Karpas-422 (cell line): Measurements from ENCODE around the gene PTPRD. TPM values are rescaled to one million over a fixed set of nuclear protein-coding genes. Genes with fewer than 3 reads are reported as not detected.

Experiments
- DNase-seq: peaks from one replicate; pipeline ENCODE4 v3.0.0-alpha.2; 2015
- H2AFZ ChIP-seq: fragments of 200-600 bp; sonication (generic); 2 replicates; pipeline ENCODE4 v1.6.1; 2014; ENCODE audit warnings: antibody characterized with exemption, low read length, mixed read lengths
- H3K27ac ChIP-seq: fragments of 200-600 bp; sonication (generic); 2 replicates; pipeline ENCODE4 v1.5.1; 2014; ENCODE audit warnings: mild to moderate bottlenecking, low read length, moderate library complexity
- H3K27me3 ChIP-seq: fragments of 200-600 bp; sonication (generic); 2 replicates; pipeline ENCODE4 v1.6.1; 2014; ENCODE audit warnings: low read length, mixed read lengths
- H3K36me3 ChIP-seq: fragments of 200-600 bp; sonication (generic); 2 replicates; pipeline ENCODE4 v1.6.1; 2014; ENCODE audit warnings: low read length, mixed read lengths; ENCODE audit not compliant: insufficient read depth
- H3K4me1 ChIP-seq: fragments of 200-600 bp; sonication (generic); 2 replicates; pipeline ENCODE4 v1.6.1; 2014; ENCODE audit warnings: mild to moderate bottlenecking, low read length, mixed read lengths
- H3K4me2 ChIP-seq: fragments of 200-600 bp; sonication (generic); 2 replicates; pipeline ENCODE4 v1.6.1; 2014; ENCODE audit warnings: low read length, low read depth, mild to moderate bottlenecking; ENCODE audit not compliant: poor library complexity, severe bottlenecking
- H3K4me3 ChIP-seq: fragments of 200-600 bp; sonication (generic); 2 replicates; pipeline ENCODE4 v1.5.1; 2014; ENCODE audit warnings: mild to moderate bottlenecking, antibody characterized with exemption, low read length, mixed read lengths
- H3K79me2 ChIP-seq: fragments of 200-600 bp; sonication (generic); 2 replicates; pipeline ENCODE4 v1.6.1; 2014; ENCODE audit warnings: mild to moderate bottlenecking, low read length, mixed read lengths
- H3K9ac ChIP-seq: fragments of 200-600 bp; sonication (generic); 2 replicates; pipeline ENCODE4 v1.6.0; 2014; ENCODE audit warnings: low read length
- H3K9me2 ChIP-seq: fragments of 200-600 bp; sonication (generic), shearing (Covaris generic); replicated peaks from 2 replicates; pipeline ENCODE4 v1.6.0; 2014; ENCODE audit warnings: mild to moderate bottlenecking, low read length, moderate library complexity; ENCODE audit not compliant: insufficient read depth
- H3K9me3 ChIP-seq: fragments of 300-700, 200-600 bp; sonication (generic); 2 replicates; pipeline ENCODE4 v1.6.1; 2014; ENCODE audit warnings: low read length, mixed read lengths
- H4K20me1 ChIP-seq: fragments of 200-600 bp; sonication (generic); 2 replicates; pipeline ENCODE4 v1.6.1; 2014; ENCODE audit warnings: mild to moderate bottlenecking, antibody characterized with exemption, low read length, low read depth; ENCODE audit not compliant: insufficient read depth
- total RNA-seq: library from RNA; depleted of rRNA; stranded (reverse); fragments of >200 nt; shearing (Covaris generic); gene quantifications from 2 replicates; pipeline ENCODE4 v1.2.3, GENCODE V29; 2014; ENCODE audit warnings: low replicate concordance

Gene PTPRD
- total RNA-seq, 1 experiment from 2014 or later = 0.63 TPM

DNA sequence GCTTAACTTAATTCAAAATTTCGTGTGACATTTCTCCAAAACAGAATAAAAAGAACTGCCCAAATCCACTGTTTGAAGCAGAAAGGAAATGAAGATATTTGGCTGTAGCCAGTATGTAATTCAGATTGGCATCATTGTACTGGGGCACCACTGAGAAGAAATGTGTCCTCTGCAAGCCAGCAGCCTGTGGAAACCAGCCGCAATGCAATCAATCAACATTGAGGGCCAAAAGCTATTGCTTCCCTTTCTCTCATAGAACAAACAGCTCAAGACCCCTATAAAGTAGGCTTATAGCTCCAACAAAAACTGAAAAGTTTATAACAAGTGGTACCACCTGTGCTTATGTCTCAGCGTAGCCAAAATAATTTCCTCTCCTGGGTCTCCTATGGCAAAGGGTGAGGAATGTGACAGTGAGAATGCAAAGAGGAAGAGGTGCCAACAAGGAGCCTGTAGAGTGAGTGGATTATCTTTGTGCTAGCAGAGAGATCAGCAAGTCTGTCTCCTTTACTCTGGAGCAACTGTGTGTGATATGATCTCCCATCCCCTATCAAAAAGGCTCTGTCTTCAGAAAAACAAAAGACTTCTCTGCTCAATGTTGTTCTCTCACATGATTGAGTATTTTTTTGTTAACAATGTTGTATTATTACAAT lies 1740.9 kb downstream of the PTPRD start:
- H3K9me3 ChIP-seq = peaks cover 4% of the 10 kb centered on the region; the same call in 1 of the 2 replicates

GRCh38 chr9:8871396-8871795 lies 1741.4 kb downstream of the PTPRD start:
- Histone ChIP-seq H3K4me2 (no peak overlapping the region), H3K79me2 (no peaks in the 10 kb centered on the region)
- DNase-seq = no peak

More for the DNA sequence above, 1740.9 kb downstream of the PTPRD start:
- H3K9ac ChIP-seq = no peak overlapping the region
- H3K27ac ChIP-seq = no peak overlapping the region
- H3K4me3 ChIP-seq = no peak overlapping the region
- H3K4me1 ChIP-seq = no peaks in the 10 kb centered on the region
- no peaks in the 10 kb centered on the region for H3K27me3 ChIP-seq
- no peaks in the 10 kb centered on the region for H3K36me3 ChIP-seq
- no peak overlapping the region for H3K4me2 ChIP-seq
- H4K20me1 ChIP-seq = no peaks in the 10 kb centered on the region
- DNase-seq = no peak
- no peaks in the 10 kb centered on the region for H3K9me2 ChIP-seq
- no peaks in the 10 kb centered on the region for H3K79me2 ChIP-seq
- H2AFZ ChIP-seq = no peak overlapping the region

GRCh38 chr9:8869812-8870211 lies 1743.0 kb downstream of the PTPRD start:
- H3K27me3 ChIP-seq = no peaks in the 10 kb centered on the region
- no peaks in the 10 kb centered on the region for H3K36me3 ChIP-seq
- H3K9ac ChIP-seq = no peak overlapping the region
- no peaks in the 10 kb centered on the region for H4K20me1 ChIP-seq
- peaks cover 4% of the 10 kb centered on the region; the same call in 1 of the 2 replicates for H3K9me3 ChIP-seq
- no peaks in the 10 kb centered on the region for H3K79me2 ChIP-seq
- H3K4me2 ChIP-seq = no peak overlapping the region
- H3K4me3 ChIP-seq = no peak overlapping the region
- DNase-seq = no peak
- H2AFZ ChIP-seq = no peak overlapping the region
- no peaks in the 10 kb centered on the region for H3K9me2 ChIP-seq
- no peak overlapping the region for H3K27ac ChIP-seq
- H3K4me1 ChIP-seq = no peaks in the 10 kb centered on the region

More at GRCh38 chr9:8871396-8871795, 1741.4 kb downstream of the PTPRD start:
- no peak overlapping the region for H2AFZ ChIP-seq
- no peaks in the 10 kb centered on the region for H3K36me3 ChIP-seq
- no peak overlapping the region for H3K4me3 ChIP-seq
- no peaks in the 10 kb centered on the region for H3K9me2 ChIP-seq
- no peaks in the 10 kb centered on the region for H3K27me3 ChIP-seq
- H3K9me3 ChIP-seq = peaks cover 4% of the 10 kb centered on the region; the same call in 1 of the 2 replicates
- no peaks in the 10 kb centered on the region for H4K20me1 ChIP-seq
- no peak overlapping the region for H3K9ac ChIP-seq
- no peak overlapping the region for H3K27ac ChIP-seq
- no peaks in the 10 kb centered on the region for H3K4me1 ChIP-seq

- Histone ChIP-seq H3K36me3 (no peaks in the 10 kb centered on the region), H3K79me2 (no peaks in the 10 kb centered on the region), H2AFZ (no peak overlapping the region), H3K4me3 (no peak overlapping the region), H3K27ac (no peak overlapping the region), H3K4me1 (no peaks in the 10 kb centered on the region), H3K9me2 (no peaks in the 10 kb centered on the region; the same call in 1 of the 2 replicates), H4K20me1 (no peaks in the 10 kb centered on the region), H3K9me3 (peaks cover 7% of the 10 kb centered on the region; the same call in 1 of the 2 replicates), H3K4me2 (no peak overlapping the region), H3K27me3 (no peaks in the 10 kb centered on the region), H3K9ac (no peak overlapping the region)
- no peak for DNase-seq
These were observed 1744.2 kb downstream of the PTPRD start for GRCh38 chr9:8868632-8869031.

DNA sequence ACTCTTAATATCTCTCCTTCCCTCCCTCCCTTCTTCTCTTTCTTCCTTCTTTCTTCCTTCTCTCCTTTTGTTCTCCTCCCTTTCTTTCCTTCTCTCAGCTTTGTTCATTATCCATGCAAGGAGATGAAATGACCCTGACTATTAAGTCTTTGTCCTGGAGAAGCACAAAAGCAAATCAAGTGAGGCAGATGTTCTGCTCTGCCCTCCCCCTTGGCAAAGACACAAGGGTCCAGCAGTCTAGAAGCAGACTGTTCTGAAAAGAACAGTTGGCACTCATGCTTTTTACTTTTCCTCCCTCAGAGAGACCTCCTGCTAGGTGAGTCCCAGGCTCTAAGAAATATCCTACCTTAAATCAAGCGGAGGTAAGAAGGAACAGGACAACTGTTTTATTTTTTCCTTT lies 1745.7 kb downstream of the PTPRD start:
- no peak for DNase-seq
- H3K27me3 ChIP-seq = no peaks in the 10 kb centered on the region
- no peak overlapping the region for H3K4me3 ChIP-seq
- H2AFZ ChIP-seq = no peak overlapping the region
- H3K9ac ChIP-seq = no peak overlapping the region
- H3K36me3 ChIP-seq = no peaks in the 10 kb centered on the region
- no peaks in the 10 kb centered on the region for H3K4me1 ChIP-seq
- no peaks in the 10 kb centered on the region for H3K79me2 ChIP-seq
- peaks cover 8% of the 10 kb centered on the region; the same call in 1 of the 2 replicates for H3K9me3 ChIP-seq
- H3K9me2 ChIP-seq = no peaks in the 10 kb centered on the region; the same call in 1 of the 2 replicates
- H3K27ac ChIP-seq = no peak overlapping the region
- H4K20me1 ChIP-seq = no peaks in the 10 kb centered on the region
- no peak overlapping the region for H3K4me2 ChIP-seq

DNA sequence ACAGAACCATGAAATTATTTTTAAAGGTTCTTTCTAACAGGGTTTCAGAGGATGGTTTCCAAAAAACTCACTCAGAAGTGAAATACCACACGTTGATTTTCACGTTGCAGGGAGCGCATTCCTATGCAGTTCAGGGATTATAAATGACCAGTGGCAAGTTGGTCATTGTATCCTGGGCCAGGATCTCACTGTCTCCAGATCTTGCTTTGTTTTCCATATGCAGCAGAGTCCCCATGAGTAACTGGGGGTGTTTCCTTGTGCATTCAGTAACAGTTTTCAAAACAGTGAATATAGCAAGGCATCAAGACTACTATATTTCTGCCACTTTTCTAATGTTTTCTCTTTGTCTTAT lies 1748.3 kb downstream of the PTPRD start:
- Histone ChIP-seq H3K9me3 (peaks cover 12% of the 10 kb centered on the region; the same call in 1 of the 2 replicates), H4K20me1 (no peaks in the 10 kb centered on the region), H3K4me2 (no peak overlapping the region), H3K36me3 (no peaks in the 10 kb centered on the region), H3K9ac (no peak overlapping the region), H3K4me1 (no peaks in the 10 kb centered on the region), H3K4me3 (no peak overlapping the region), H3K27me3 (no peaks in the 10 kb centered on the region), H3K9me2 (no peaks in the 10 kb centered on the region; the same call in 1 of the 2 replicates), H3K79me2 (no peaks in the 10 kb centered on the region), H2AFZ (no peak overlapping the region), H3K27ac (no peak overlapping the region)
- DNase-seq = no peak

DNA sequence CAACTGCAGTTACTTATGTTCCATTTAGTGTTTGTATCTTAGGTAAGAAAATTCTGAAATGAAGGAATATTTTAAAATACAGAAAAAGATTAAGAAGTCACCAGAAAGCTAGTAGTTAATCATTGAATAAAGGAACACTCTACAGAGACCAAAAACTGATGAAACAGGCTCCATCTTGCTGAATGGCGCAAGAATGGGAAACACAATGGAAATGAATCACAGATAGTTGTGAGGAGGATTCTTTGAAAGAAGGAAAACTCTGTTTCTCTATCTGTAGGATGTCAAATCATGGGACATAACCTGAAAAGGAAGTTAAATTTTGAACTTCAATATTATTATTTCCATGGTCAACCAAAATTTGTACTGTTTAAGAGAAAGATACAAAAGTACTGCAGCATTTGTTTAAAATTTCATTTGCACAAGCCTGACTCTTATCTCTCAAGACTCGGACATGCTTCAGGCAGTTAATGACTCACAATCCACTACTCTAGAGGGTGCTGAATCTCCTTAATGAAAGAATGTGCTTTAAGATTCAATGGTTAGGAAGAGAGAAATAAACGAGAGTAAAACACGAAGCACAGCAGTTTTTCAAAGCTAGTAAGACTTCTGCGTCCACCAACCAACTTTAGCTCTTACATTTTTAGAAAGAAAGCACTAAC lies 1748.8 kb downstream of the PTPRD start:
- H4K20me1 ChIP-seq = no peaks in the 10 kb centered on the region
- peaks cover 12% of the 10 kb centered on the region; the same call in 1 of the 2 replicates for H3K9me3 ChIP-seq
- H3K4me3 ChIP-seq = no peak overlapping the region
- DNase-seq = no peak
- no peak overlapping the region for H3K4me2 ChIP-seq
- no peaks in the 10 kb centered on the region; the same call in 1 of the 2 replicates for H3K9me2 ChIP-seq
- H3K4me1 ChIP-seq = no peaks in the 10 kb centered on the region
- no peak overlapping the region for H3K9ac ChIP-seq
- no peak overlapping the region for H2AFZ ChIP-seq
- no peaks in the 10 kb centered on the region for H3K27me3 ChIP-seq
- no peak overlapping the region for H3K27ac ChIP-seq
- H3K79me2 ChIP-seq = no peaks in the 10 kb centered on the region
- no peaks in the 10 kb centered on the region for H3K36me3 ChIP-seq

DNA sequence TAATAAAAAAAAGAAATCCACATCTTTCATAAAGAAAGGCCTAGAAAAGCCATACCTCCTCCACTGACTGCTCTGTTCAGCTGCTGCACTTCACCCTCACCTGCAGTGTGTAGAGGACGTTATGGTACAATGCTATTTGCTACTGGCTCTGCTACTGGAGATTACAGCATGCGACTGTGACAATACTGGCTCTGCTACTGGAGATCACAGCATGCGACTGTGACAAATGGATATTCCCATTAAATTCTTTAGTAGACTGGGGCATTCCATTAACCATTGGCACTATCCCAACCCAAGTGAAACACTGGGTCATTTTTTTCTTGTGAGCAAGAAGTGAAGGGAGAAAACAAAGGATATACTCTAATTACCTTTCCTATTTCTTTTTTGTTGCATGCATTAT lies 1749.7 kb downstream of the PTPRD start:
- DNase-seq = no peak
- H3K79me2 ChIP-seq = no peaks in the 10 kb centered on the region
- H4K20me1 ChIP-seq = no peaks in the 10 kb centered on the region
- H2AFZ ChIP-seq = no peak overlapping the region
- no peak overlapping the region for H3K9ac ChIP-seq
- no peaks in the 10 kb centered on the region for H3K27me3 ChIP-seq
- H3K27ac ChIP-seq = no peak overlapping the region
- H3K4me2 ChIP-seq = no peak overlapping the region
- H3K9me2 ChIP-seq = no peaks in the 10 kb centered on the region; the same call in 1 of the 2 replicates
- H3K4me1 ChIP-seq = no peaks in the 10 kb centered on the region
- no peaks in the 10 kb centered on the region for H3K36me3 ChIP-seq
- no peak overlapping the region for H3K4me3 ChIP-seq
- peaks cover 12% of the 10 kb centered on the region; the same call in 1 of the 2 replicates for H3K9me3 ChIP-seq
